Neural crest cell (in vitro differentiated cells): Measurements from ENCODE around the gene SMAD6. TPM values are rescaled to one million over a fixed set of nuclear protein-coding genes. Genes with fewer than 3 reads are reported as not detected.

Experiments
- DNase-seq: peaks from one replicate; pipeline ENCODE4 v3.0.0; 2021; ENCODE audit warnings: low read depth, mixed read lengths, low spot score
- H3K27ac Mint-ChIP-seq: one replicate; pipeline ENCODE4 v1.8.0; 2021; ENCODE audit warnings: mild to moderate bottlenecking, mixed read lengths; ENCODE audit not compliant: unreplicated experiment
- H3K27me3 Mint-ChIP-seq: 2 replicates; pipeline ENCODE4 v1.8.0; 2021; ENCODE audit warnings: low read depth, mild to moderate bottlenecking, mixed read lengths
- H3K36me3 Mint-ChIP-seq: 2 replicates; pipeline ENCODE4 v1.8.0; 2021; ENCODE audit warnings: low read depth, mild to moderate bottlenecking, mixed read lengths
- H3K4me1 Mint-ChIP-seq: 2 replicates; pipeline ENCODE4 v1.8.0; 2021; ENCODE audit warnings: mixed read lengths
- H3K4me3 Mint-ChIP-seq: one replicate; pipeline ENCODE4 v1.8.0; 2021; ENCODE audit warnings: mild to moderate bottlenecking, mixed read lengths
- H3K9me3 Mint-ChIP-seq: 2 replicates; pipeline ENCODE4 v1.8.0; 2021; ENCODE audit warnings: mixed read lengths
- CTCF ChIP-seq: fragments of 200-600 bp; sonication (generic); conservative IDR thresholded peaks from 2 replicates; pipeline ENCODE4 v1.5.0; 2021; ENCODE audit warnings: antibody characterized with exemption, mild to moderate bottlenecking
- total RNA-seq: library from RNA; stranded (reverse); gene quantifications from 2 replicates; pipeline ENCODE4 v1.2.1, GENCODE V29; 2021

The SMAD6 gene
- total RNA-seq, 1 donor from 2014 or later, result 4.7 TPM

- H3K9me3 Mint-ChIP-seq, result no peaks in the 10 kb centered on the region
- H3K36me3 Mint-ChIP-seq, result no peaks in the 10 kb centered on the region
- H3K4me3 Mint-ChIP-seq, result no peak overlapping the region
- H3K4me1 Mint-ChIP-seq, result peaks cover 31% of the 10 kb centered on the region
- H3K27ac Mint-ChIP-seq, result no peak overlapping the region
- no peak for TF ChIP-seq CTCF
- H3K27me3 Mint-ChIP-seq, result no peaks in the 10 kb centered on the region
- DNase-seq, result no peak
Observed at GRCh38 chr15:66777596-66778313, 75.7 kb downstream of the SMAD6 start.

DNA sequence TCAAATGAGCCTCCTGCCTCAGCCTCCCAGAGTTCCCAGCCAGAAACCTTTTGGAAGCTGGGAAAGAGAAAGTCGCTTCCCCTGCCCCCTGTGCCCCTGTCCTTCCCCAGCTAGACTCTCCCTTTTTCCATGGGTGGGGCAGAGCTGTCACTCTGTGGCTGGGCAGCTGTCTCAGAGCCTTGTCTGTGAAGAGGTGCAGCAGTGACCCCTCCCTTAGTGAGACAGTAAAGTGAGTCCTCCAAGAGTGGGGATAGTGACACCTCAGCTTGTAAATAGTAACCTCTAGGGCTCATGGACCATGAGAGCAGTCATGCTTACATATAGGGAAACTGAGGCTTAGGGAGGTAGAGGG lies 76.3 kb downstream of the SMAD6 start:
- peaks cover 26% of the 10 kb centered on the region for H3K4me1 Mint-ChIP-seq
- no peak overlapping the region for H3K4me3 Mint-ChIP-seq
- no peak overlapping the region for H3K27ac Mint-ChIP-seq
- H3K27me3 Mint-ChIP-seq, result no peaks in the 10 kb centered on the region
- no peak for DNase-seq
- H3K9me3 Mint-ChIP-seq, result no peaks in the 10 kb centered on the region
- TF ChIP-seq CTCF, result no peak
- H3K36me3 Mint-ChIP-seq, result no peaks in the 10 kb centered on the region

DNA sequence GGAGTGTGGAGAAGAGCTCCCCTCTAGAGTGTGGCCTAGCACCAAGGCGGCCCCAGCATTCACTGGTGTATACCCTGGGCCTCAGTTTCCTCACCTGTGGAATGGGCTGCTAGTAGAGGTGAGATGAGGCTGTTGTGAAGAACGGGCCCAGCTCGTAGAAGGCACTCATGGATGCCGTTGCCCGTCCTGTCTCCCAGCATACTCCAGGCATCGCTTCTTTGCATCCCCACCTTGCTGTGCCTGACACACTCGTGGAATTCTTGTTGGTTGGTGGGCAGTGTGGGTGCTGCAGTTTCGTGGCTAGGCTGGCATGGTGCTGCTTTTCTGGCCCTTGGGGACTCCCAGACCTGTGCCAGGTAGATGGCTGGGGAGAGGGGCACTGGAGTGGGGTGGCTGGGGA lies 76.7 kb downstream of the SMAD6 start:
- H3K4me3 Mint-ChIP-seq, result no peak overlapping the region
- TF ChIP-seq CTCF, result no peak
- H3K27ac Mint-ChIP-seq, result no peak overlapping the region
- no peaks in the 10 kb centered on the region for H3K27me3 Mint-ChIP-seq
- H3K9me3 Mint-ChIP-seq, result no peaks in the 10 kb centered on the region
- H3K36me3 Mint-ChIP-seq, result no peaks in the 10 kb centered on the region
- peaks cover 22% of the 10 kb centered on the region for H3K4me1 Mint-ChIP-seq
- DNase-seq, result no peak

DNA sequence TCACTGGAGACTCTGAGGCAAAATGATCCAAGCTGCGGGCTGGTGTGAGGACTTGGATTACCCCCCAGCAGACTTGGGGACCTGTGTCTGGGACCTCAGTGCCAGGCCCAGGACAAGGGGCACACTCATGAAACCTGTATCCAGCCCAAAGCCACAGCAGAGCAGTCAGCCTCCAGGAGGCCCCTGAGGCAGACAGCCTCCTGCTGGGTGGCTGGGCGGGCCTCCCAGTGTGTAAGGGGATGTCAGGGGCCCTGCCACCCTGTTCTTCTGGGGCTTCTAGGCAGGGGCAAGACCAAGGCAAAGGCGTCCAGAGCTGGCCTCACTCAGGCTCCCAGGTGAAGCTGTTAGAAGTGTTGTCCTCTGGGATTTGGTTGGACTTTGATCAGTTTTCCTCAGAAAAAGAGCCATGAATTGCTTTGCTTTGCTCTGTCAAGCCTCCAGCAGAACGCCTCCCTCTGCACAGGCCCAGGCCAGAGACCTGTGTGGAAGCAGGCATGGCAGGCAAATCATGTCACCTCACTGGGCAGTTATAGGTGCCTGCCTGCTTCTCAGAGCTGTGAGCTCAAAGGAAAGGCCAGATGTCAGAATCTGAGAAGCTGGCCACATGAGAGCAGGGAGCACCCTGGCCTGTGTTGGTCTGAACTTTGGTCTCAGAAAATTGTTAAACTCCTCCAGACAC lies 77.4 kb downstream of the SMAD6 start:
- Mint-ChIP-seq H3K27me3 (no peaks in the 10 kb centered on the region), H3K9me3 (no peaks in the 10 kb centered on the region), H3K27ac (peak overlapping the region; percentile 75), H3K36me3 (no peaks in the 10 kb centered on the region), H3K4me3 (no peak overlapping the region), H3K4me1 (peaks cover 14% of the 10 kb centered on the region)
- TF ChIP-seq CTCF, result no peak
- no peak for DNase-seq

DNA sequence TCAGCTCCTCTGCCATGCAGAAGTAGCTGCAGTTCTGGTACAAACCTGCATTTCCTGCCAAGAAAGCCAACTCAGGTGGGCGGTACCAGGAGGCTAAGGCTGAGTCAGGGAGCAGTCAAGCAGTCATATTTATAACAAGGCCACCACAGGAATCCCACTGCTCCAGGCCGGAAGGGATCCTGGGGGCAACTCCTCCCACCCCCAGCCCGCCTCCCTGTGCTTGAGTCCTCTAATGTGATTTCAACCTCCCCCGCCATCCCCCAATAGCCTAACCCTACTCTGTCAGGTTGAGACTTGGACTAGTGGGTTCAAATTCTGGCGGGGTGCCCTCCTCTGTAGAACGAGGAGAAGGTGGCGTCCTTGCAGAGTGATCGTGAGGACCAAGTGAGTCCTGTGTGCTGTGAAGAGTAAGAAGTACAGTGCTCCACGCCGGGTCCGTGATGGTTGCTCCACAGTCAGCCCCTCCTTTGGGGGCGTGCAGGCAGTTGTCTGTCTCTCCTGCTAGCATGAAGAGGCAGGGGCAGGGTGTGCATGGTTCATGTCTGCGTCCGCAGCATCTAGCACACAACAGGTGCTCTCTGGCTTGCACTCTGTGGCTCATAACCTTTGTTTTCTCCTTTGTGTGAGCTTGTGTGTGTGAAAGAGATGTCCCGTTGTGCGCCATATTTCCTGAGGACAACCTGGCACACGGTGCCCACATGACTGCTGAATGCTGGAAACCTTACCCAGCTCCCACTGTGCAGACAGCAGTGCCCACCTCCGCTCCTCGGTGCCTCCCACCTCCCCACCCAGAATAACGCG lies 78.3 kb downstream of the SMAD6 start:
- no peak overlapping the region for H3K4me3 Mint-ChIP-seq
- no peak for TF ChIP-seq CTCF
- H3K27ac Mint-ChIP-seq, result no peak overlapping the region
- DNase-seq, result no peak
- peaks cover 9% of the 10 kb centered on the region for H3K4me1 Mint-ChIP-seq
- H3K9me3 Mint-ChIP-seq, result no peaks in the 10 kb centered on the region
- no peaks in the 10 kb centered on the region for H3K27me3 Mint-ChIP-seq
- H3K36me3 Mint-ChIP-seq, result no peaks in the 10 kb centered on the region
